GM18505 (cell line): Measurements from ENCODE around the gene KHNYN.
"Not testable (repeated sequence)": the region's sequence is repeated elsewhere in the genome, so short reads cannot be mapped to it uniquely, and the experiment has no call there.

Experiments
- ATAC-seq: cut with Tn5 transposase; IDR thresholded peaks from one replicate; pipeline ENCODE4 v1.9.1; 2021; ENCODE audit not compliant: unreplicated experiment
- POLR2A ChIP-seq: IDR thresholded peaks from 4 replicates; pipeline ENCODE4 v1.6.1; 2011; ENCODE audit warnings: borderline replicate concordance; ENCODE audit not compliant: insufficient read depth, insufficient read length; ENCODE audit errors: extremely low read depth

Gene KHNYN

GRCh38 chr14:24443053-24443665 is 13.4 kb downstream of the KHNYN start:
- no peak for ATAC-seq
- no peak for TF ChIP-seq POLR2A

GRCh38 chr14:24450828-24451227 is 21.1 kb downstream of the KHNYN start:
- not testable (repeated sequence) for ATAC-seq

GRCh38 chr14:24456980-24457379 is 27.2 kb downstream of the KHNYN start:
- no peak for ATAC-seq
- TF ChIP-seq POLR2A = no peak

GRCh38 chr14:24458736-24459135 is 29.0 kb downstream of the KHNYN start:
- no peak for ATAC-seq
- no peak for TF ChIP-seq POLR2A

- no peak for TF ChIP-seq POLR2A
- no peak for ATAC-seq
Measured at GRCh38 chr14:24459331-24459730, 29.6 kb downstream of the KHNYN start.

- TF ChIP-seq POLR2A = no peak
- no peak for ATAC-seq
Measured at GRCh38 chr14:24461336-24461735, 31.6 kb downstream of the KHNYN start.

GRCh38 chr14:24463017-24463883 is 33.5 kb downstream of the KHNYN start:
- no peak for TF ChIP-seq POLR2A
- ATAC-seq = no peak

- no peak for ATAC-seq
Measured at GRCh38 chr14:24463884-24464785, 34.4 kb downstream of the KHNYN start.

GRCh38 chr14:24465368-24465767 is 35.6 kb downstream of the KHNYN start:
- no peak for ATAC-seq
- no peak for TF ChIP-seq POLR2A

More at GRCh38 chr14:24463884-24464785, 34.4 kb downstream of the KHNYN start:
- no peak for TF ChIP-seq POLR2A

GRCh38 chr14:24465805-24466204 is 36.1 kb downstream of the KHNYN start:
- TF ChIP-seq POLR2A = no peak
- no peak for ATAC-seq

GRCh38 chr14:24470450-24470849 is 40.7 kb downstream of the KHNYN start:
- ATAC-seq = not testable (repeated sequence)

GRCh38 chr14:24473211-24473610 is 43.5 kb downstream of the KHNYN start:
- no peak for TF ChIP-seq POLR2A
- no peak for ATAC-seq

GRCh38 chr14:24475261-24475660 is 45.5 kb downstream of the KHNYN start:
- TF ChIP-seq POLR2A = no peak
- no peak for ATAC-seq

GRCh38 chr14:24479999-24480398 is 50.2 kb downstream of the KHNYN start:
- ATAC-seq = not testable (repeated sequence)
